Measurements from ENCODE around the gene OR51V1.

OR51V1 gene

GRCh38 chr11:5246772-5247471, 46.4 kb upstream of the OR51V1 start:
- no peak overlapping the region for H3K4ac ChIP-seq (ENCODE audit: low read depth in 1 of 2, low read length in 2 of 2)
- no peak overlapping the region for H3K4me3 ChIP-seq (ENCODE audit: insufficient read depth in 1 of 2, low read depth in 1 of 2, low read length in 2 of 2)
- H3K4me2 ChIP-seq (ENCODE audit: low read length, poor library complexity, severe bottlenecking), result no peak overlapping the region
- no peaks in the 10 kb centered on the region for H3K4me1 ChIP-seq (ENCODE audit: control insufficient read depth, insufficient read depth, low read depth, low read length)
- no peak overlapping the region for H2AFZ ChIP-seq (ENCODE audit: low read depth, low read length)
- DNase-seq, result no peak
- H3K14ac ChIP-seq (ENCODE audit: low read length in 2 of 2), result no peak overlapping the region
- WGBS, result 72% methylated on average over 4 of the region's 6 CpGs
- no peaks in the 10 kb centered on the region for H3K79me1 ChIP-seq (replicated peaks; ENCODE audit: low read length, poor library complexity, severe bottlenecking)
- H3K23ac ChIP-seq (ENCODE audit: low read length in 2 of 2), result no peak overlapping the region
- no peak overlapping the region for H3K9ac ChIP-seq (ENCODE audit: low read length)
- no peaks in the 10 kb centered on the region for H3K36me3 ChIP-seq (ENCODE audit: control insufficient read depth in 1 of 2, insufficient read depth in 2 of 2, low read depth in 1 of 2, low read length in 2 of 2)
- H3K27me3 ChIP-seq (ENCODE audit: control insufficient read depth in 1 of 2, insufficient read depth in 1 of 2, low read length in 2 of 2), result no peaks in the 10 kb centered on the region
- H4K91ac ChIP-seq (ENCODE audit: low read length), result no peak overlapping the region
- no peak overlapping the region for H2BK12ac ChIP-seq (ENCODE audit: low read length in 2 of 2)
- no peak overlapping the region for H3K27ac ChIP-seq (ENCODE audit: low read length, poor library complexity, severe bottlenecking)
- H2BK15ac ChIP-seq (ENCODE audit: low read depth, poor library complexity, severe bottlenecking), result no peak overlapping the region
- H4K8ac ChIP-seq (ENCODE audit: low read length), result no peak overlapping the region
- no peaks in the 10 kb centered on the region for H3K9me3 ChIP-seq (ENCODE audit: control insufficient read depth, low read length)
- H2BK120ac ChIP-seq (ENCODE audit: low read depth, low read length), result no peak overlapping the region
- no peak overlapping the region for H3K18ac ChIP-seq (ENCODE audit: low read depth in 1 of 2, low read length in 2 of 2)
- no peak overlapping the region for H2BK5ac ChIP-seq (ENCODE audit: low read depth, low read length, poor library complexity, severe bottlenecking)
- H2AK5ac ChIP-seq (ENCODE audit: low read length, severe bottlenecking), result no peak overlapping the region

DNA sequence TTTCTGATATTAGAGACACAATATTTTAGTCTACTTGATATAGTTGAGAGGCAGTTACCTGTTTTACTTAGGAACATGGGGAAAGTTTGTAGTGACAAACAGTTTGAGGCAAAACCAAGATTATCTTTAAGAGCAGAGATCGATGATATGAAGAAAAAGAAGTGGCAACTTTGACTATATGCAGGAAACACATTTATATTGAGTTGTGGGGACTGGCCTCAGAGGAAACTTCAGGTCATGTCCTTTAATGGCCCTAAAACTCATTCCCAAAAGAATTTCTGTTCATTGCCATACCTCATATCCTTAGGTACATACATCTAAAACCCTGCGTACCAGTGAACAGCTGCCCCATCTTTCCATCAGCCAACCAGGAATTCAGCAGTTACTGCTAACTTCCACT, 44.7 kb upstream of the OR51V1 start:
- Histone ChIP-seq H3K4me2 (ENCODE audit: low read length, poor library complexity, severe bottlenecking) (no peak overlapping the region), H3K9ac (ENCODE audit: low read length) (no peak overlapping the region), H3K4me3 (ENCODE audit: insufficient read depth in 1 of 2, low read depth in 1 of 2, low read length in 2 of 2) (no peak overlapping the region), H3K9me3 (ENCODE audit: control insufficient read depth, low read length) (no peaks in the 10 kb centered on the region), H2AK5ac (ENCODE audit: low read length, severe bottlenecking) (no peak overlapping the region), H3K36me3 (ENCODE audit: control insufficient read depth in 1 of 2, insufficient read depth in 2 of 2, low read depth in 1 of 2, low read length in 2 of 2) (no peaks in the 10 kb centered on the region), H3K27ac (ENCODE audit: low read length, poor library complexity, severe bottlenecking) (no peak overlapping the region), H3K27me3 (ENCODE audit: control insufficient read depth in 1 of 2, insufficient read depth in 1 of 2, low read length in 2 of 2) (no peaks in the 10 kb centered on the region), H3K23ac (ENCODE audit: low read length in 2 of 2) (no peak overlapping the region), H3K18ac (ENCODE audit: low read depth in 1 of 2, low read length in 2 of 2) (no peak overlapping the region), H3K14ac (ENCODE audit: low read length in 2 of 2) (no peak overlapping the region), H4K8ac (ENCODE audit: low read length) (no peak overlapping the region), H4K91ac (ENCODE audit: low read length) (no peak overlapping the region), H2BK120ac (ENCODE audit: low read depth, low read length) (no peak overlapping the region), H2BK15ac (ENCODE audit: low read depth, poor library complexity, severe bottlenecking) (no peak overlapping the region), H2BK12ac (ENCODE audit: low read length in 2 of 2) (no peak overlapping the region), H3K79me1 (replicated peaks; ENCODE audit: low read length, poor library complexity, severe bottlenecking) (no peaks in the 10 kb centered on the region), H3K4me1 (ENCODE audit: control insufficient read depth, insufficient read depth, low read depth, low read length) (no peaks in the 10 kb centered on the region), H2AFZ (ENCODE audit: low read depth, low read length) (no peak overlapping the region), H2BK5ac (ENCODE audit: low read depth, low read length, poor library complexity, severe bottlenecking) (no peak overlapping the region), H3K4ac (ENCODE audit: low read depth in 1 of 2, low read length in 2 of 2) (no peak overlapping the region)
- DNase-seq, result no peak
- WGBS, result 91% methylated on average over 2 of the region's 2 CpGs

GRCh38 chr11:5243816-5244180, 43.3 kb upstream of the OR51V1 start:
- Histone ChIP-seq H3K4me1 (ENCODE audit: control insufficient read depth, insufficient read depth, low read depth, low read length) (no peaks in the 10 kb centered on the region), H3K27ac (ENCODE audit: low read length, poor library complexity, severe bottlenecking) (no peak overlapping the region), H3K4ac (ENCODE audit: low read depth in 1 of 2, low read length in 2 of 2) (no peak overlapping the region), H4K8ac (ENCODE audit: low read length) (no peak overlapping the region), H3K79me1 (replicated peaks; ENCODE audit: low read length, poor library complexity, severe bottlenecking) (no peaks in the 10 kb centered on the region), H3K18ac (ENCODE audit: low read depth in 1 of 2, low read length in 2 of 2) (no peak overlapping the region), H2BK120ac (ENCODE audit: low read depth, low read length) (no peak overlapping the region), H3K36me3 (ENCODE audit: control insufficient read depth in 1 of 2, insufficient read depth in 2 of 2, low read depth in 1 of 2, low read length in 2 of 2) (no peaks in the 10 kb centered on the region), H3K23ac (ENCODE audit: low read length in 2 of 2) (no peak overlapping the region), H3K4me3 (ENCODE audit: insufficient read depth in 1 of 2, low read depth in 1 of 2, low read length in 2 of 2) (no peak overlapping the region), H2AFZ (ENCODE audit: low read depth, low read length) (no peak overlapping the region), H3K27me3 (ENCODE audit: control insufficient read depth in 1 of 2, insufficient read depth in 1 of 2, low read length in 2 of 2) (no peaks in the 10 kb centered on the region), H3K9me3 (ENCODE audit: control insufficient read depth, low read length) (no peaks in the 10 kb centered on the region), H3K9ac (ENCODE audit: low read length) (no peak overlapping the region), H2AK5ac (ENCODE audit: low read length, severe bottlenecking) (no peak overlapping the region), H2BK12ac (ENCODE audit: low read length in 2 of 2) (no peak overlapping the region), H3K14ac (ENCODE audit: low read length in 2 of 2) (no peak overlapping the region), H2BK15ac (ENCODE audit: low read depth, poor library complexity, severe bottlenecking) (no peak overlapping the region), H4K91ac (ENCODE audit: low read length) (no peak overlapping the region), H2BK5ac (ENCODE audit: low read depth, low read length, poor library complexity, severe bottlenecking) (no peak overlapping the region), H3K4me2 (ENCODE audit: low read length, poor library complexity, severe bottlenecking) (no peak overlapping the region)
- 95% methylated on average over 4 of the region's 4 CpGs for WGBS
- DNase-seq, result no peak

DNA sequence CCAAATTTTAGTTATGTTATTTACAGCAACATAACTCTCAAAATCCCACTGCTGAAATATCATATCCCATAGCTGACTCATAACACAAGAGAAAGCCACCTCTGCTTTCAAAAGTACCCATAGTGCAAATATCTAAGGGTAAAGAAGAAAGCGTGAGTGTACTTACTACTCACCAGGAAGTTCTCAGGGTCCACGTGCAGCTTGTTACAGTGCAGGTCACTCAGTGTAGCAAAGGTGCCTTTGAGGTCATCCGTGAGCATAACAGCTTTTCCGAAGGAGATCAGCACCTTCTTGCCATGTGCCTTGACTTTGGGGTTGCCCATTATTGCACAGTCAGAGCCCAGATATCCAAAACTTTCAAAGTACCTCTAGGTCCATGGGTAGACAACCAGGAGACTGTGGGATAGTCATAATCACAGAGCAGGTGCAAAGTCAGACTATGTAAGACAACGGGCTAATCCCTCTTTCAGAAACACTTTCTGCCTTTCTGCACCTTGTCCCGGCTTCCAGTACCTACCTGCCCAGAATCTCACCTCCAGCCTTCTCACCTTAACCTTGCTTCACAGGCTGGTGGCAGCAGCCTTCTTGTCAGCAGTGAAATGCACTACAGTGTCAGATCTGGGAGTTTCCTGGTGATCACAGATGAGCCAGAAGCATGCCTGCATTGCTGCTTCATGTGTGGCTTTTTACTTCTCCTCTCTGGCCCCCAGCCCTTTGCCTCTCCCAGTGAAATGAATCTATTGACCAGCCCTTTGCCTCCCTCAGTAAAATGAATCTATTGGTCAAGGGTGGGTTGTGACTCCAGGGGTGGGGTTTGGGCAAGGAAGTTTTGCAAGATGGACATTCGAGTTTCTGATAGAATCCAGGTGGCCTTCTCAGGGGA, 42.7 kb upstream of the OR51V1 start:
- H3K9me3 ChIP-seq (ENCODE audit: control insufficient read depth, low read length), result no peaks in the 10 kb centered on the region
- H3K4me1 ChIP-seq (ENCODE audit: control insufficient read depth, insufficient read depth, low read depth, low read length), result no peaks in the 10 kb centered on the region
- H2AK5ac ChIP-seq (ENCODE audit: low read length, severe bottlenecking), result no peak overlapping the region
- H3K18ac ChIP-seq (ENCODE audit: low read depth in 1 of 2, low read length in 2 of 2), result no peak overlapping the region
- no peak overlapping the region for H3K14ac ChIP-seq (ENCODE audit: low read length in 2 of 2)
- H4K91ac ChIP-seq (ENCODE audit: low read length), result no peak overlapping the region
- H3K4me3 ChIP-seq (ENCODE audit: insufficient read depth in 1 of 2, low read depth in 1 of 2, low read length in 2 of 2), result no peak overlapping the region
- no peak for DNase-seq
- H2BK15ac ChIP-seq (ENCODE audit: low read depth, poor library complexity, severe bottlenecking), result no peak overlapping the region
- 92% methylated on average over 6 of the region's 7 CpGs for WGBS
- H3K9ac ChIP-seq (ENCODE audit: low read length), result no peak overlapping the region
- H2BK5ac ChIP-seq (ENCODE audit: low read depth, low read length, poor library complexity, severe bottlenecking), result no peak overlapping the region
- no peak overlapping the region for H3K23ac ChIP-seq (ENCODE audit: low read length in 2 of 2)
- no peak overlapping the region for H3K4ac ChIP-seq (ENCODE audit: low read depth in 1 of 2, low read length in 2 of 2)
- no peak overlapping the region for H2BK12ac ChIP-seq (ENCODE audit: low read length in 2 of 2)
- no peaks in the 10 kb centered on the region for H3K79me1 ChIP-seq (replicated peaks; ENCODE audit: low read length, poor library complexity, severe bottlenecking)
- H2AFZ ChIP-seq (ENCODE audit: low read depth, low read length), result no peak overlapping the region
- no peaks in the 10 kb centered on the region for H3K27me3 ChIP-seq (ENCODE audit: control insufficient read depth in 1 of 2, insufficient read depth in 1 of 2, low read length in 2 of 2)
- H4K8ac ChIP-seq (ENCODE audit: low read length), result no peak overlapping the region
- H3K4me2 ChIP-seq (ENCODE audit: low read length, poor library complexity, severe bottlenecking), result no peak overlapping the region
- H2BK120ac ChIP-seq (ENCODE audit: low read depth, low read length), result no peak overlapping the region
- H3K27ac ChIP-seq (ENCODE audit: low read length, poor library complexity, severe bottlenecking), result no peak overlapping the region
- H3K36me3 ChIP-seq (ENCODE audit: control insufficient read depth in 1 of 2, insufficient read depth in 2 of 2, low read depth in 1 of 2, low read length in 2 of 2), result no peaks in the 10 kb centered on the region
